Measurements from ENCODE around the gene GALNS. TPM values are rescaled to one million over a fixed set of nuclear protein-coding genes. Genes with fewer than 3 reads are reported as not detected.

GALNS gene
- total and polyA plus RNA-seq, 2 of the 4 experiments (the other 2 are of a cell fraction) = 7.2 to 32.5 TPM

DNA sequence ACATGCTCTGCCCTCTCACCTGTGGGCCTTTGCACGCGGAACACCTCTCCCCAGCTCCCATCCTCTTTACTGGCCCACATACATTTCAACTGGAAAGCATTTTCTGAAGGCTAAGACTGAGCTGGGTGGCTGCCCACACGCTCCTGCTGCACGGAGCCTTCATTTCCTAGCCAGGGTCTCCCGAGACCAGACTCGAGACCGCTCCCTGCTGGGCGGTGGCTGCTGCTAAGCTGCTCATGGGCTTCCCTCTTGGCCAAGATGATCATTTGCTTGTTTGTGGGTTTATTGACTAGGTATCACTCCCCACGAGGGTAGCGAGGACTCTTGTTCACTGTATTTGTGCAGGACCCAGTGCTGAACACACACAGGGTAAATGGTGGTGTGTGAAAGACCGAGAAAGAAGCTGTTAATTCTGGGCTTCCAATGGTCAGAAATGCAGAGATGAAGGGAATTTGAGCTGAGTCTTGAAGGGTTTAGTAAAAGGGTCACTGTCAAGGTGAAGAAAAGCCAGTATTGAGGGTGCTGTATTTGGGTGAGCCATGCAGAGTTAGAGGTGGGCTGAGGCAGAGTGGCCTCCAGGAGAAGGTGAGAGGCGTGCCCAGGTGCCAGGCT lies 1.1 kb upstream of the GALNS start (continued):
- TF ChIP-seq, protein P1, sequence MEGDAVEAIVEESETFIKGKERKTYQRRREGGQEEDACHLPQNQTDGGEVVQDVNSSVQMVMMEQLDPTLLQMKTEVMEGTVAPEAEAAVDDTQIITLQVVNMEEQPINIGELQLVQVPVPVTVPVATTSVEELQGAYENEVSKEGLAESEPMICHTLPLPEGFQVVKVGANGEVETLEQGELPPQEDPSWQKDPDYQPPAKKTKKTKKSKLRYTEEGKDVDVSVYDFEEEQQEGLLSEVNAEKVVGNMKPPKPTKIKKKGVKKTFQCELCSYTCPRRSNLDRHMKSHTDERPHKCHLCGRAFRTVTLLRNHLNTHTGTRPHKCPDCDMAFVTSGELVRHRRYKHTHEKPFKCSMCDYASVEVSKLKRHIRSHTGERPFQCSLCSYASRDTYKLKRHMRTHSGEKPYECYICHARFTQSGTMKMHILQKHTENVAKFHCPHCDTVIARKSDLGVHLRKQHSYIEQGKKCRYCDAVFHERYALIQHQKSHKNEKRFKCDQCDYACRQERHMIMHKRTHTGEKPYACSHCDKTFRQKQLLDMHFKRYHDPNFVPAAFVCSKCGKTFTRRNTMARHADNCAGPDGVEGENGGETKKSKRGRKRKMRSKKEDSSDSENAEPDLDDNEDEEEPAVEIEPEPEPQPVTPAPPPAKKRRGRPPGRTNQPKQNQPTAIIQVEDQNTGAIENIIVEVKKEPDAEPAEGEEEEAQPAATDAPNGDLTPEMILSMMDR (conservative IDR thresholded peaks at IDR 0.05; ENCODE audit: low read depth, low read length) = peak; percentile 78

Measured in IMR-90 (cell line).